Stimulated activated CD8-positive, alpha-beta memory T cell treated with anti-CD3 and anti-CD28 coated beads, Interleukin-7, amount 100 ng/mL, for 24 hours (primary cell): ENCODE measurements around the gene TNFSF4.
"Not testable (repeated sequence)": the region's sequence is repeated elsewhere in the genome, so short reads cannot be mapped to it uniquely, and the experiment has no call there.

Experiments
- DNase-seq: peaks from one replicate; pipeline ENCODE4 v3.0.0-alpha.2; 2020; ENCODE audit warnings: low read depth

The TNFSF4 gene

GRCh38 chr1:173206816-173207568 is at the start of gene TNFSF4:
Gene TNFSF4, minus strand, starts transcription at chr1:173207331. Its CDS starts 155 bp downstream, at chr1:173207176.
- no peak for DNase-seq

- DNase-seq = no peak
Measured at GRCh38 chr1:173255214-173255813, 48.2 kb upstream of the TNFSF4 start.

GRCh38 chr1:173253046-173253445 is 45.9 kb upstream of the TNFSF4 start:
- no peak for DNase-seq

GRCh38 chr1:173249349-173249748 is 42.2 kb upstream of the TNFSF4 start:
- no peak for DNase-seq

GRCh38 chr1:173248247-173248940 is 41.3 kb upstream of the TNFSF4 start:
- no peak for DNase-seq

GRCh38 chr1:173245892-173246291 is 38.8 kb upstream of the TNFSF4 start:
- no peak for DNase-seq

- no peak for DNase-seq
Measured at GRCh38 chr1:173243300-173243699, 36.2 kb upstream of the TNFSF4 start.

- no peak for DNase-seq
Measured at GRCh38 chr1:173241528-173242347, 34.6 kb upstream of the TNFSF4 start.

GRCh38 chr1:173240609-173241008 is 33.5 kb upstream of the TNFSF4 start:
- no peak for DNase-seq

- no peak for DNase-seq
Measured at GRCh38 chr1:173239058-173239457, 31.9 kb upstream of the TNFSF4 start.

GRCh38 chr1:173234899-173235298 is 27.8 kb upstream of the TNFSF4 start:
- no peak for DNase-seq

- DNase-seq = not testable (repeated sequence)
Measured at GRCh38 chr1:173234434-173234833, 27.3 kb upstream of the TNFSF4 start.

- not testable (repeated sequence) for DNase-seq
Measured at GRCh38 chr1:173229031-173229430, 21.9 kb upstream of the TNFSF4 start.

- DNase-seq = no peak
Measured at GRCh38 chr1:173224949-173225348, 17.8 kb upstream of the TNFSF4 start.

GRCh38 chr1:173224280-173224892 is 17.3 kb upstream of the TNFSF4 start:
- no peak for DNase-seq

- no peak for DNase-seq
Measured at GRCh38 chr1:173223031-173223380, 15.9 kb upstream of the TNFSF4 start.

GRCh38 chr1:173222149-173223030 is 15.3 kb upstream of the TNFSF4 start:
- DNase-seq = no peak

- no peak for DNase-seq
Measured at GRCh38 chr1:173220157-173220556, 13.0 kb upstream of the TNFSF4 start.

- DNase-seq = no peak
Measured at GRCh38 chr1:173213665-173214064, 6.5 kb upstream of the TNFSF4 start.

GRCh38 chr1:173212952-173213491 is 5.9 kb upstream of the TNFSF4 start:
- no peak for DNase-seq
